Body of pancreas (tissue), 4 donors: ENCODE data around the gene ITLN2.

ENCODE experiments used
- POLR2A ChIP-seq, 3 donors: fragments of 450-650 bp; IDR thresholded peaks; one replicate each; pipeline ENCODE4 v1.6.1; 2016; ENCODE audit warnings: antibody characterized with exemption in 3 of 3, mild to moderate bottlenecking in 2 of 3
- TF ChIP-seq, protein P1 (sequence below), 7 experiments: fragments of 450-650 bp in 4 of 7; fragments of 200-600 bp in 3 of 7; sonication (generic) in 3 of 7; IDR thresholded peaks; one replicate each; pipeline ENCODE4 v1.5.1; 2016 to 2019; ENCODE audit warnings: antibody characterized with exemption in 7 of 7

- TF ChIP-seq, protein P1, sequence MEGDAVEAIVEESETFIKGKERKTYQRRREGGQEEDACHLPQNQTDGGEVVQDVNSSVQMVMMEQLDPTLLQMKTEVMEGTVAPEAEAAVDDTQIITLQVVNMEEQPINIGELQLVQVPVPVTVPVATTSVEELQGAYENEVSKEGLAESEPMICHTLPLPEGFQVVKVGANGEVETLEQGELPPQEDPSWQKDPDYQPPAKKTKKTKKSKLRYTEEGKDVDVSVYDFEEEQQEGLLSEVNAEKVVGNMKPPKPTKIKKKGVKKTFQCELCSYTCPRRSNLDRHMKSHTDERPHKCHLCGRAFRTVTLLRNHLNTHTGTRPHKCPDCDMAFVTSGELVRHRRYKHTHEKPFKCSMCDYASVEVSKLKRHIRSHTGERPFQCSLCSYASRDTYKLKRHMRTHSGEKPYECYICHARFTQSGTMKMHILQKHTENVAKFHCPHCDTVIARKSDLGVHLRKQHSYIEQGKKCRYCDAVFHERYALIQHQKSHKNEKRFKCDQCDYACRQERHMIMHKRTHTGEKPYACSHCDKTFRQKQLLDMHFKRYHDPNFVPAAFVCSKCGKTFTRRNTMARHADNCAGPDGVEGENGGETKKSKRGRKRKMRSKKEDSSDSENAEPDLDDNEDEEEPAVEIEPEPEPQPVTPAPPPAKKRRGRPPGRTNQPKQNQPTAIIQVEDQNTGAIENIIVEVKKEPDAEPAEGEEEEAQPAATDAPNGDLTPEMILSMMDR (IDR thresholded peaks at IDR 0.05), result peak in 4 of 7 experiments; percentile 11 to 29 (median 20)
- TF ChIP-seq POLR2A (IDR thresholded peaks at IDR 0.05), result no peak
Observed at GRCh38 chr1:160942926-160943325, 11.7 kb downstream of the ITLN2 start.
